CD4-positive, alpha-beta T cell treated with Interleukin-10 for 1 hour (primary cell): Measurements from ENCODE around the gene SLC16A2.
A peak's percentile ranks its signal among the peaks of the same experiment; 100 is the strongest.
"Not testable (repeated sequence)": the region's sequence is repeated elsewhere in the genome, so short reads cannot be mapped to it uniquely, and the experiment has no call there.

Experiments
- DNase-seq: peaks from one replicate; pipeline ENCODE4 v3.0.0-alpha.2; 2020

SLC16A2 gene

DNA sequence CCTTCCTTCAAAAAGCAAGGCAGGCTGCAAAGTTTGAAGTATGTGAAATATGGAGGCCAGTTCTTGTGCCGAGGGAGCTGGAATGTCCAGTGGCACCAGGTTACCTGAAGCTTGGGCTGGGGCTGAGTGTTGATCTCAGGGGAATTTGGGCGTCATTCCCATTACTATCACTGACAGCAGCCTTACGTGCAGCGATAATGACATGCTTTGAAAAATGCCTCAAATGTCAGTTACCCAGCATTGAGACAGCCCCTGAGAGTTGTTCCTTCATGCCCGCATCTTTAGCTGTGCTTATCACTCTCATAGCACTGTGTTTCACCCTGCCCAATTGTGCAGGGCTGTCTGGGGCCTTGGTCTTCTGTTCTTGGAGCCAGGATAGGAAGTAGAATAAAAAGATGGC is 27.4 kb downstream of the SLC16A2 start:
- DNase-seq = no peak

DNA sequence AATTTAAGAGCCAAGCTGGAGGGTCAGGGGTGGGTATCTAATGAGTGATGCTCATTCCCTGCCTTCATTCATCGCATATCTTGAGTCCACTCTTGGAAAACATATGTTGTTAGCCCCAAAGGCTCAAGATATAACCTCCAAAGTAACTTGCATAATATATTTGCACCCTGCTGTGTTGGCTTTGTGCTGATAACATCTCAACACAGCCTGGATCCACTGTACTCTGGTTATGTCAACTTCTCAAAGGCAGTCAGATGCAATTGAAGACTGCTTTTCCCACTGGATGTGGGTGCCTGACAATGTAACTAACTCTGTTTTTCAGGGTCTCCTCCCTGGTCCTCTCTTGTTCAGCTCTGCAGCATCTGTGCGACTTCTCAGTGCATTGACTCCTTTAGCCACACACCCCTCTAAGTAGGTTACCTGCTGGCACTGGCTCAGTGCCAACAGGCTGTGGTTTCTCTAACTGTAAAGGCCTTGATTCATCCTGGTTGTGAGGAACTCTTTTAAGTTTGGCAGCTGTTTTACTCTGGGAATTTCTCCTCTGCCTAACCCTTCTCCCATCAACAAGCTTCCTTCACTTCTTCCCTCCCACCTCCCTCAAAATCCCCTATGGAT is 28.1 kb downstream of the SLC16A2 start:
- DNase-seq = peak; percentile 27

DNA sequence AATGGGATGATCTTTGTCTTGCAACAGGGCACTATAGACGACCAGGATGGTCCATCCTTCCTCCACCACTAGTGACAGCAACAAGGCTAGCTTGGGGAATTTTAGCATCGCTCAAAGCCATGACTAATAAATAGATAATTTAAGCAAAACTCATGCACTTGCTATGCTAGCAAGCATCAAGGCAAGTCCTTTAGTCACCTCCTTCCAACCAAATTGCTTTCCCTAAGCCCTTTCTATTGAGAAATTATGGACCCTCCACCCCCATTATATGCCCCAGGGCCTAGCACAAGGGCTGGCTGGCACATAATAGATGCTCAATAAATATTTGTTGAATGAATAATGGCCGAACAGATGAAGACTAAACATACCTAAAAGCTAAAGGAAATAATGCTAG is 28.6 kb downstream of the SLC16A2 start:
- DNase-seq = no peak

DNA sequence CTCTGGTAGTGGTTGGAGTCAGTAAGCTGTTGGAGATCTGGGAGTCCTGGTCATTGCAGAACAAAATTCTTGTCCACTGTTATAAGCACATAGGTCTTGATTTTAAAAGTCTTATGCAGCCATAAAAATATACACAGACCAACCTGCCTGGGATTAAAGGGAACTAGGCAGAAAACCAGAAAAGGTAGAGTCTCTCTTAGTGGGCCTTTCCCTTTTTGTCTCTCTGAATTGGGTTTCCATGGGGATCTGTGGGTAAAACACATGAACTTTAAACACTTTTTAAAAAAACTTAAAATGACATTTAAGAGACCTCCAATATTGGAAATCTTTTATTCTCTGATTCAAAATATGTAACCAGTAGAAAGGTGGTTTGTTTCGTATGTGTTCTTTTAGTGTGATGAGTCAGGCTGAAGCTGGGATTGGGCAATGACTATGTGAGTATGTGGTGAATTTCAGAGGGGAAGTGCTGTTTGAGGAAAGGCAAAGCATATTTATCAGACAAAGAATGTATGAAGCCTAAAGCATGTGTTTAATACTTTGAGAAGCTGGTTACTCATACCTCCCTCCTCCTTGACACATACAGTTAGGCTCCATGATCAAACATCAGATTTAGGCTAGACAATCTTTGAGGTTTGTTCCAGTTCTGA is 29.6 kb downstream of the SLC16A2 start:
- no peak for DNase-seq

DNA sequence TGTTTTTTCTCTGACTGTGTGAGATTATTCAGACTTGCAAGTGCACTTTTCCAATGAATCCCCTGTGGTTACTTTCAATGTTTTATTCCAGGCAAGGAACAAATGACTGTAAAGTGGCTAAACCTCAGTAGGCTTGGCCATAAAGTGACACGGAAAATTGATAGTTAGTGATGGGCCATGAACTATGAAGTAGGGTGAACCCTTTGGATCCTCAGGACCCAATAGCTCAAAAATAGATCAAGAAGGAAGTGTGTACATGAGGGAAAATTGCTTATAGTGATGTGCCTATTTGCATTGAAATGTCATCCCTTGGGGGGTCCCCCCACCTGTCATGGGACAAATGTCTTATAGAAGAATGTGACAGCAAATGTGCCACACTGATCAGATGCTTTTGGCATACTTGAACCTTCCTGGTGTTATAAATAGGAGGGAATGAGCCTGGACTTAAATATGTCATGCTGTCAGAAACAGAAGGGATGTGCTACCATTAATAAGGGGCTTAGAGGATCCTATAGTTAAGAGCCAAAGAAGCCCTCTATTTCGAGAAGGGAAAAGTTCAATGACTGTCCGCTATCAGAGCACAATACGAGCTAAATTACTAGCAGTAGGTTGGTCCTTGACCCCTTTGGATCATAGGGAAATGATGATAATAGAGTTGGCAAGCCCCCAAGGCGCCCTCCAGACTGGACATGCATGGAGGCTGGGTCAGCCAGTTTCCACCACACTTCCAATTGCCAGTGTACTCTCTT is 30.3 kb downstream of the SLC16A2 start:
- no peak for DNase-seq

DNA sequence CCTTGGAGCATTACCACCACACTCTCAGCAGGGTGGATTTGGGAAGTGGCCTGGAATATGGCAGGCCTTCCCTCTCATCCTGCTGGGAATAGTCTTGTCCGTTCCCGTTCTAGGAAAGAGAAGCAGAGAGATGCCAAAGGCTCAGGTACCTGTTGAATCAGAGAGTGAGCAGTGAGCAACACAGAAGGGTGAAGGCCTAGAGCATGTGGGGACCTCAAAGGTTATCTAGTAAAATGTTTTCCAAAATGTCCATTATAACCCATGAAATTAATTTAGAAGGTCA is 30.8 kb downstream of the SLC16A2 start:
- DNase-seq = no peak

DNA sequence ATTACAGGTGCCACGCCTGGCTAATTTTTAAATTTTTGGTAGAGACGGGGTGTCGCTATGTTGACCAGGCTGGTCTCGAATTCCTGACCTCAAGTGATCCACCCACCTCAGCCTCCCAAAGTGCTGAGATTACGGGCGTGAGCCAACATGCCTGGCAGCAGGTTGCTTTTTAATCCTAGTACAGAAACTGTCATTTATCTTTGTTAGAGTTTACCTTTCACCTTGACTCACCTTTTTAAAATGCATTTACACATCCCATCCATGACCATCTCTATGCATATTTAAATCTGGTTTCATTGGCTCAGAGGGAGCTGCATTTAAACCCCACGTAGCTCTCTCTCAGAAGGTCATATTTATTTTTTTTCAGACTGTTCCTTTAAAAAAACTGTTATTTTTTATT is 31.9 kb downstream of the SLC16A2 start:
- DNase-seq = no peak

DNA sequence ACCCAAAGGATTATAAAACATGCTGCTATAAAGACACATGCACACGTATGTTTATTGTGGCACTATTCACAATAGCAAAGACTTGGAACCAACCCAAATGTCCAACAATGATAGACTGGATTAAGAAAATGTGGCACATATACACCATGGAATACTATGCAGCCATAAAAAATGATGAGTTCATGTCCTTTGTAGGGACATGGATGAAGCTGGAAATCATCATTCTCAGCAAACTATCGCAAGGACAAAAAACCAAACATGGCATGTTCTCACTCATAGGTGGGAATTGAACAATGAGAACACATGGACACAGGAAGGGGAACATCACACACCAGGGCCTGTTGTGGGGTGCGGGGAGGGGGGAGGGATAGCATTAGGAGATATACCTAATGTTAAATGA is 32.9 kb downstream of the SLC16A2 start:
- DNase-seq = not testable (repeated sequence)

DNA sequence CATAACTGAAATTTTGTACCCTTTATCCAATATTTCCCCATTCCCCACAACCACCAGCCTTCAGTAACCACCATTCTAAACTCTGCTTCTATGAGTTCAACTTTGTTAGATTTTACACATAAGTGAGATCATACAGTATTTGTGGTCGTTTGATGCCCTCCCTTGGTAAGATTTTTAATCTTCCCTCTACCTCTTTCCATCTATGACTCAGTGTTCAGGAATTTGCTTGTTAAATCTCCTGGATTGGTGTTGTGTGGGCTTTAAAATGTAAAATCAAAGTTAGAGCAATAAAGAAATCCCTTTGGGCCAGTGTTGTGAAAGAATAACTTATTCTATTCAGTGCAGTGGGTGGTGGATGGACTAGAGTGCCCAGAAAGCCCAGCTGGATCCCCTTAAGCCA is 37.4 kb downstream of the SLC16A2 start:
- no peak for DNase-seq

DNA sequence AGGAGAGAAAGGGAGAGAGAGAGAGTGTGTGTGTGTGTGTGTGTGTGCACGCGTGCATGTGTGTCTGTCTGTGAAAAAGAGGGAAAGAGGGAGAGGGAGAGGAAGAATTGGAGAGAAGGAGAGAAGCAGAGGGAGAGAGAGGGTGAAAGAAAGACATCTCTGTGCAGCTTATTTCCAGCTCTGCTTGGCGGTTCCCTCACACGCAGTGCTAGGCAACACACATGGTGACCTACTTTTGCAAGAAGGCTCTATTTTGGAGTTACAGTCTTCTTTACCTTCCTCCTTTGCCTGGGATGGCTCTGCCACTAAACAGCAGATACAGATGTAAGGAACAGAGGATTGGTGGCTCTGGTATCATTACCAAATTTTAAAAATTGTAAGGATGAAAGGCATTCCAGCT is 40.1 kb downstream of the SLC16A2 start:
- no peak for DNase-seq

DNA sequence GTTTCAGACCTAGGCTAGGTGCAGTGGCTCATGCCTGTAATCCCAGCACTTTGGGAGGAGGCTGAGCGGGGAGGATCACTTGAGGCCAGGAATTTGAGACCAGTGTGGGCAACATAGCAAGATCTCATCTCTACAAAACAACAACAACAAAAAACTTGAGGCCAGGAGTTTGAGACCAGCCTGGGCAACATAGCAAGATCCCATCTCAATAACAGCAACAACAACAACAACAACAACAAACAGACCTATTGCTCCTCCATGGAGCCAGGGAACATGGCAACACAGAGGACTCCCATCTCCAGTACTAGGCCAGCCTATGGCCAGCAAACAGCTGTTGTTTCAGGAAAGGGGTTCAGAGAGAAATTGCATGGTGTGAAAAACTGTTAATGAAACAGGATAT is 43.4 kb downstream of the SLC16A2 start:
- DNase-seq = no peak

DNA sequence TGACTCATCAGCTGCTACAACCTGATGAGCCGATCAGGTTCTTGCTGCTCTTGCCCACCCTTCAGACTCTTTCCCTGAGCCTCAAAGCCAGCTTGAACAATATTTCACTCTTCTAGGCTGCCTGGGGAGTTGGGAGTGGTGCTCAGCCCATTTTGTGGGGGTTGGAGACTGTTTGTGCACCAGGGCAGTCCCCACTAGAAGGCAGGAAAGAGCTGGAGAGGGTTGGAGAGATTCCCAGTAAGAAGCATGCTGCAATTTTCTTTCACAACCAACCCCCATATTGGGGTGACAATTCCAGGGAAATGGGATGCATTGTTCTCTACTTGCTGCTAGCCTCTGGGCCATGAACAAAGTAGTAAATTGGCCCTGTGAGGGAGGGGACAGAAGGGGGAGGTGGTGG is 44.1 kb downstream of the SLC16A2 start:
- DNase-seq = no peak

DNA sequence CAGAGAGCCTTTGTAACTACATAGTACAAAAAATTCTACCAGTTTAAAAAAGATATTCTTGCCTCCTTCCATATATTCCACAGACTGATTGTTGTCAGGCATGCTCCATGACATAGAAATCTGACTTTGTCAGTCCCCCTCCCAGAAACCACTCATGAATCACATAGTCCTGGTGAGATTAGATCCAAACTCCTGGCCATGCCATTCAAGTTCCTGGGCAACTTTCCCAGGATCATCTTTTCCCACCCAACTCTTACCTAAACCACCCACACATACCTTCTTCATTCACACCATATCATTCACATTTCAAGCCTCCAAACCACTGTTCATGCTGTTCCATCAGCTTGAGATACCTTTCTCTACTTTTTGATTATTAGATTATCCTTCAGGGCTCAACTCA is 46.4 kb downstream of the SLC16A2 start:
- DNase-seq = no peak

DNA sequence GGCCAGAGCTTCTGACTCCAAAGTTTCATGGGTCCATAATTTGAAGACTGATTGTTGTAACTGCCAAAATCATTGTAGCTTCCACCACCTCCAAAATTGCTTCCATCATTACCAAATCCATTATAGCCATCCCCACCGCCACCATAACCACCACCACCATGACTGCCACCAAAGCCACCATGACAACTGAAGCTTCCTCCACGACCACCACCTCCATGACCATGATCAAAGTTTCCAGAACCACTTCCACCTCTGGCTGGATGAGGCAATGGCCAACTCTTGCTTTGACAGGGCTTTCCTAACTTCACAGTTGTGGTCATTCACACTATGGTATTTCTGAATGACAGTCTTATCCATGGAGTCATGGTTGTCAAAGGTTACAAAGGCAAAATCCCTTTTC is 51.8 kb downstream of the SLC16A2 start:
- DNase-seq = not testable (repeated sequence)

DNA sequence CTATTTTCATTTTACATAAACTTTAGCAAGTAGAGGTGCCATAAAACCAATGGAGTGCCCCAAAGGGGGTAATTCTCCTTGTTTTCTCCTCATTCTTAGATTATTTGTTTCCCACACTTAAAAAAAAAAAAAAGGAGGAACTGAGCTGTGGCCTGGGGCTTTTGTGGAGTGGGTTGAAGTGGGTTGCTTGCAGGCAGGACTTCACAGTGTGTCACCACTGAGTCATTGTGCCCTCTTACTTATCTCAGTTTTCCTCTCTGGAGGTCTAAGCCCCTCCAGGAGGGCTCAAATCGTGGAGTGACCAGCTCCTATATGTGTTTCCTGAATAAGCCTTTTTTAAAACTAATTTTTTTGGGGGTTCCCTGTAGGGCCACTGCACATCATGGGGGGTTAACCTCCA is 69.0 kb downstream of the SLC16A2 start:
- no peak for DNase-seq

DNA sequence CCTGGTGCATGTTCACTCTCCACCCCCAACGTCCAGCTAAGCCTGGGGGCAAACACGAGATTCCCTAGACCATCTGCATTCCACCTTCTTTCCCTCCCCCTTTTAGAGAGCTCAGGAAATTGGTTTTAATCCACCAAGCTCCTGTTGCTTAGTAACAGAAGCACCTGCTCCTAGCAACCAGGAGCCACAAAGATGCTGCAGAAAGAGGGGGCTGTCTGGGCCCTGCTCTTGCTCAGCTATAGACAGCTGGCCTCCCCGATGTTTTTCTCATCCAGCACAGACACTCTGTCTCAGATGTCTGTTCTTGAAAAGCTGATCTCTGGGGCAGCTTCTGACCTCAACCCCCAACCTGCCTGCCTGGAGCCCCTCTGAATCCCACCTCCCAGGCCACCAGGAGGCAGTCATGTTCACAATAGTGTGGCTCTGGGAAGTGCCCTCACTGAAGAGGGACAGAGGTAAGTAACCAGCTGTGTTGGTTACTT is 71.5 kb downstream of the SLC16A2 start:
- DNase-seq = peak; percentile 20

DNA sequence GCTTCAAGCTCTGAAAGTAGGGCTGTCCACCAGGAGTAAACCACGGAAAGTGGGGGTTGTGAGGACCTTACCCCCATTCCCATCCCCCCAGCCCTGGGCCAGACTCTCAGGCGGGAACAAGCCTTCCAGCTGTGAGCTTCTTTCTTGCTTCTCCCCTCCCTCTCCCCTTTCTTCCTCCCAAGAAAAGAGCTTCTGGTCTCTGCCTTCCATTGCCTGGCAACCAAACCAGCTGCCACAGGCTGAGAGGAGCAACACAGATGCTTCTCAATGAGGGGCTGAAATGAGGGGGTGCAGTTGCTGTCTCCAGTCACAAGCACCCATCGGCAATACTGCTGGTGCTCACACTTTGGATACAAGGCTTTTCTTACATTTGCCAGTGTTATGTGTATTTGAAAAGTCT is 72.5 kb downstream of the SLC16A2 start:
- no peak for DNase-seq

DNA sequence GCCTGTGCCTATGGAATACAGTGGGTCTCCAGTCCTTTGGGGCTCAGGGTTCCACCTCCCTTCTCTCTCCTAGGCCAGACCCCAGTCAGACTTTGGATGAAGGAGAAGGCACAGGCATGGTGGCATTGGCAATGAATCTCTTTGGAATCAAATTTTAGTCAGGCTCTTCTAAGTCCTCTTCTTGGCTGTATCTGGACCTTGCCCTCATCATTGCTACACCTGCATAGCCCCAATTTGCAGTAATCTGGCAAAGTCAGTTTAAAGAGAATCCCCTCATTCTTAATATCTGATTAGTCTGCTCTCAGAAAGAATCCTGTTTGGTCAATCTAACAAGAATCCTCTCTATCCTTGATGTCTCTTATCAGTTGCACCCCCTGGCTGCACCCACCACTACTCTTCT is 77.6 kb downstream of the SLC16A2 start:
- no peak for DNase-seq

DNA sequence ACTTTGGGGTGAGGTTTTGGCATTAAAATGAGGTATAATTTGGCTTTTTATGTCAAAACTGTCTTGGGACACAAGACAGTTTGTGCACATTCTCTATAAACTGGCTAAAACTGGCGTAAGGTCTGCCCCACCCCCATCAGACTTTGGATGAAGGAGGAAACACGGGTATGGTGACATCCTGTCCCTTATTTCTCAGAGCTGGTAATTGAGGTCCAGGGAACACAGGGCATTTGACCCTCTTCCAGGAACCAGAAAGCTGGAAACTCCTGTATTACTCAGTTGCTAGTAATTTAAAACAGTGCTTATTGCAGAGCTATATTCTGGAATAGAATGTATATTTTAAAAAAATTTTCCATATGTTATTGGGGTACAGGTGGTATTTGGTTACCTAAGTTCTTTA is 78.8 kb downstream of the SLC16A2 start:
- DNase-seq = no peak

DNA sequence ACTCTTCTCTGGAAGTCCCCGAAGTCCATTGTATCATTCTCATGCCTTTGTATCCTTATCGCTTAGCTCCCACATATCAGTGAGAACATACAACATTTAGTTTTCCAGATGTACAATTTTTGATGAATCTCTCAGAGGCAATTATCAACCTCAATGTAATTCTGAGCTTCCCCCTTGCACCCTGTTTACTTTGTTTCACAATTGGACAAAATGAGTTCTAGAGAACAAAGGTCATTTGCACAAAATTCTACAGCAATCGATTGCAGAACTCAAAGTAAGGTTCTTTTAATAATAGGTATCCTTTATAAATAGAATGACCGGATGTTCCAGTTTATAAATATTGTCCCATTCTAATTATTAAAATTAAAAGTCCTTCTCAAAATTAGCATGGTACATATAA is 79.3 kb downstream of the SLC16A2 start:
- DNase-seq = no peak

DNA sequence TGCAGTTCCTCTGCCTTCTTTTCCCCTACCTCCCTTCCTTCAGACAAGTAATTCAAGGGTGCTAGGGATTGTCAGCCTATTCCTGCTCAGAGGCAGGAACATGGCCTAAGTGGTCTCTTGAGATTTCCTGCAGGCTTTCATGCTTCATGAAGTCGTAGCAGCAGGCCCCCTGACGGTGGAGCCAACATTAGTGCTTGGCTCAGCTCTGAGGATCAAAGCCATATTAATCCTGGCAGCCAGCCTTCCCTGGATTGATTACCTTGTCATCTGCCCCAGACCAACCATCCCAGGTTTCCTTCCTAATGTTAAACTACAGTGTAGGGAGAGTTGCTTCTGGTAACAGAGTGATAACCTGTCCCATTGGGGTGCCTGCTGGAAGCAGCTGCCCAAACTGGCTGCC is 84.1 kb downstream of the SLC16A2 start:
- no peak for DNase-seq

DNA sequence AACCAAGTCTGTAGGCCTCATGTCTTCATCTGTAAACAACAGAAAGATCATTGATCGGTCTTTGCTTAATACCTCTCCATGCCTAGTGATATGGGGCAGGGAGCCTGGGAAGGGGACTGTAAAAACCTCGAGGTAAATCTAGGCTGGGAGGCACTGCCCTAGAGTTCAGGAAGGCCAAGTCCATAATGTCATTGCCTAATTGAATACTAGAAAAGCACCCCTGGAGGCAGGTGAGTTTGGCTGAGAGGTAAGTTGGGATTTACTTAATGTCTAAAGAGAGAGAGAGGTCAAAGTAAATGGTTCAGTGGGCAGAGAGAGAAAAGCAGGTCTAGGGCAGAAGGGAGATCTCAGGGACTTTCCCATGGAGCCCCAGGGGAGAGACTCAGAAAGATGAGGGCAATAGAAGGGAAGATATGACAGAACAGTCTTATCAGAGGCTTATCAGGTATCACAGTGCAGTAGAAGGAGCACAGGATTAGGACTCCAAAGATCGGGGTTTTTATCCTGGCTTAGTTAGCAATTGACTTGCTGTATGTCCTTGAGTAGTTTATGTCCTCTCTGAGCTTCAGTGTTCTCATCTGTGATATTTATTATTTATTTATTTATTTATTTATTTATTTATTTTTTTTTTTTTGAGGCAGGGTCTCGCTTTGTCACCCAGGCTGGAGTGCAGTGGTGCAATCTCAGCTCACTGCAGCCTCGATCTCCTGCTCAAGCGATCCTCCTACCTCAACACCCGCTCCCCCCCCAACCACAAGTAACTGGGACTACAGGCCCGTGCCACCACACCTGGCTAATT is 85.2 kb downstream of the SLC16A2 start:
- DNase-seq = no peak

DNA sequence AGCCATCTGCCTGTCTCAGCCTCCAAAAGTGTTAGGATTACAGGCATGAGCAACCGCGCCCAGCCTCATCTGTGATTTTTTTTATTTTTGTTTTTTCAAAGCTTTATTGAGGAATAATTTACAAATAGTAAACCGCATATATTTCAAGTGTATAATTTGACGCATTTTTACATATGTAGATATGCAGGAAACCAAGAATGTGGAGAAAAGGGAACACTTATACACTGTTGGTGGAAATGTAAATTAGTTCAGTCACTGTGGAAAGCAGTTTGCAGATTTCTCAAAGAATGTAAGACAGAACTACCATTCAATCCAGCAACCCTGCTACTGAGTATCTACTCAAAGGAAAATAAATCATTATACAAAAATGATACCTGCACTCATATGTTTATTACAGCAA is 85.9 kb downstream of the SLC16A2 start:
- DNase-seq = no peak

DNA sequence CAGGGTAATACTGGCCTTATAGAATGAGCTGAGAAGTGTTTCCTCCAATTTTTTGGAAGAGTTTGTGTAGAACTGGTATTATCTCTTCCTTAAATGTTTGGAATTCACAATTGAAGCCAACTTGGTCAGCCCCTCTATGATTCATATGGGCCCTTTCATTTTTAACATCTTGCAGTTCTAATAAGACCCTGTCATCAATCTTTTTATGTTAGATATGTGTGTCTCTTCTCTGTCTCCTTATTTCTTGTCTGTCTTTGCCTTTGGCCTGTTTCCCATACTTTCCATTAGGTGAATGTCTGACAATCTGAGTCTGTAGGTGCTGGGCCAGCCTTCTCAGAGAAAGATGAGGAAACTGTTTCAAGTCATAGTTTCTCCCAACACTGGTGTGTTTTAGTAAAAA is 88.7 kb downstream of the SLC16A2 start:
- DNase-seq = no peak
